Retina (tissue), 1 donor: ENCODE results near the gene IRX5.

ENCODE experiments used
- DNase-seq: peaks from one replicate; pipeline ENCODE4 v3.0.0-alpha.2; 2016

The IRX5 gene

GRCh38 chr16:54952195-54952594 is 21.5 kb downstream of the IRX5 start:
- no peak for DNase-seq

- no peak for DNase-seq
Observed at GRCh38 chr16:54953461-54953860, 22.8 kb downstream of the IRX5 start.

GRCh38 chr16:54954220-54954619 is 23.6 kb downstream of the IRX5 start:
- no peak for DNase-seq

GRCh38 chr16:54955757-54956156 is 25.1 kb downstream of the IRX5 start:
- no peak for DNase-seq

GRCh38 chr16:54957403-54958166 is 26.9 kb downstream of the IRX5 start:
- DNase-seq = no peak

- DNase-seq = no peak
Observed at GRCh38 chr16:54962045-54962444, 31.4 kb downstream of the IRX5 start.

GRCh38 chr16:54964239-54964638 is 33.6 kb downstream of the IRX5 start:
- DNase-seq = no peak

GRCh38 chr16:54965464-54965863 is 34.8 kb downstream of the IRX5 start:
- no peak for DNase-seq

- DNase-seq = no peak
Observed at GRCh38 chr16:54968011-54968410, 37.3 kb downstream of the IRX5 start.

- no peak for DNase-seq
Observed at GRCh38 chr16:54968784-54969183, 38.1 kb downstream of the IRX5 start.

- no peak for DNase-seq
Observed at GRCh38 chr16:54970016-54970415, 39.4 kb downstream of the IRX5 start.

- no peak for DNase-seq
Observed at GRCh38 chr16:54974367-54974766, 43.7 kb downstream of the IRX5 start.

- DNase-seq = no peak
Observed at GRCh38 chr16:54976651-54977200, 46.1 kb downstream of the IRX5 start.

- no peak for DNase-seq
Observed at GRCh38 chr16:54977211-54977610, 46.5 kb downstream of the IRX5 start.

GRCh38 chr16:54980821-54981220 is 50.2 kb downstream of the IRX5 start:
- no peak for DNase-seq
